ENCODE measurements around the gene VCAN.
A peak's percentile ranks its signal among the peaks of the same experiment; 100 is the strongest.

The VCAN gene

DNA sequence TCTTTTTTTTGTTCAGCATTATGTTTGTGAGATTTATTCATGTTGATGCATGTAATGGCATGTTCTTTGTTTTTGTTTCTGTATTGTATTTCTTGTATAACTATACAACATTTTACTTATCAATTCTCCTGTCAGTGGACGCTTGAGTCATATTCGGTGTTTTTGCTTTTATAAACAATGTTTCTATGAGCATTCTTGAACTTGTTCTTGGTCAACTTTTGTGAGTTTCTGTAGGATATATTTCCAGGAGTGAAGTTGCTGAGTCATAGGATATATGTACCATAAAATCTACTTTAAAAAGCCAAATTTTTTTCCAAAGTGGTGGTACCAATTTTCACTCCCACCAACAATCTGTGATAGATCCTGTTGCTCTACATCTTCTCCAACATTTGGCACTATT is 104.8 kb downstream of the VCAN start:
- peak overlapping the region in 1 of 2 donors; percentile 18 for H3K27ac ChIP-seq
- no peaks in the 10 kb centered on the region for H3K27me3 ChIP-seq
- TF ChIP-seq, protein P1, sequence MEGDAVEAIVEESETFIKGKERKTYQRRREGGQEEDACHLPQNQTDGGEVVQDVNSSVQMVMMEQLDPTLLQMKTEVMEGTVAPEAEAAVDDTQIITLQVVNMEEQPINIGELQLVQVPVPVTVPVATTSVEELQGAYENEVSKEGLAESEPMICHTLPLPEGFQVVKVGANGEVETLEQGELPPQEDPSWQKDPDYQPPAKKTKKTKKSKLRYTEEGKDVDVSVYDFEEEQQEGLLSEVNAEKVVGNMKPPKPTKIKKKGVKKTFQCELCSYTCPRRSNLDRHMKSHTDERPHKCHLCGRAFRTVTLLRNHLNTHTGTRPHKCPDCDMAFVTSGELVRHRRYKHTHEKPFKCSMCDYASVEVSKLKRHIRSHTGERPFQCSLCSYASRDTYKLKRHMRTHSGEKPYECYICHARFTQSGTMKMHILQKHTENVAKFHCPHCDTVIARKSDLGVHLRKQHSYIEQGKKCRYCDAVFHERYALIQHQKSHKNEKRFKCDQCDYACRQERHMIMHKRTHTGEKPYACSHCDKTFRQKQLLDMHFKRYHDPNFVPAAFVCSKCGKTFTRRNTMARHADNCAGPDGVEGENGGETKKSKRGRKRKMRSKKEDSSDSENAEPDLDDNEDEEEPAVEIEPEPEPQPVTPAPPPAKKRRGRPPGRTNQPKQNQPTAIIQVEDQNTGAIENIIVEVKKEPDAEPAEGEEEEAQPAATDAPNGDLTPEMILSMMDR (IDR thresholded peaks at IDR 0.05), result no peak
- H3K4me1 ChIP-seq, result no peaks in the 10 kb centered on the region
- peaks cover 4 to 36% (median 8%) of the 10 kb centered on the region in 3 donors for H3K36me3 ChIP-seq
- intact Hi-C loops (cut with DNase I; ENCODE audit: low total_unique reads), result no loop called here
- H3K4me3 ChIP-seq, result no peak overlapping the region
- no peaks in the 10 kb centered on the region for H3K9me3 ChIP-seq
- DNase-seq, result no peak

DNA sequence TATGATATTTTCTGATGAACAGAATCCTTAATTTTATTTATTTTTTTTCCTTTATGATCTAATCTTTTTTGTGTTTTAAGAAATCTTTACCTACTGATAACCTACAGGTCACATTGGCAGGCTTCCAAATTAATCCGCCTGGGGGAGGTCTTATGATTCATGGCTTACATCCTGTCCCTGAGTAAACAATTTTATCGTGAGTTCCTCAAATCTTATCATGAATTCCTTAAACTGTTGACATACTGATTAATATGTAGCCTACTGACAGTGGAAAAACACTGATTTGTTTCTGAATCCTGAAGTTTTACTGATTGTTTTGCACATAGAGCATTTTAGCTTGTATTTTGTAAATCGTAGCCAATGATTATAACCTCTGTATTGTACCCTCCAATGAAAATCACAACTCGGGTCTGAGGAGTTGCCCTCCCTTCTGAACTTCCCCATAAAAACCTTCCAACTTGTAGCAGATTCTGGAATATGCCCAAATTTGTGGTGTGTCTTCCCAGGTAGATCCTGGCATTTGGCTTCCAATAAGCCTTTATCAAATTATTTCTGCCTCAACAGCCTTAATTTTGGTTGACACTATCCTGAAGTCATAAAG is 105.6 kb downstream of the VCAN start:
- intact Hi-C loops (cut with DNase I; ENCODE audit: low total_unique reads), result no loop called here
- Histone ChIP-seq H3K4me3 (no peak overlapping the region), H3K4me1 (no peaks in the 10 kb centered on the region), H3K27ac (peak overlapping the region in 1 of 2 donors; percentile 18), H3K36me3 (peaks cover 4 to 36% (median 8%) of the 10 kb centered on the region in 3 donors), H3K27me3 (no peaks in the 10 kb centered on the region), H3K9me3 (no peaks in the 10 kb centered on the region)
- TF ChIP-seq, protein P1 (IDR thresholded peaks at IDR 0.05), result no peak
- no peak for DNase-seq

- TF ChIP-seq, protein P1 (IDR thresholded peaks at IDR 0.05), result no peak
- intact Hi-C loops (cut with DNase I; ENCODE audit: low total_unique reads), result no loop called here
- Histone ChIP-seq H3K4me1 (peaks cover 0 to 21% (median 0%) of the 10 kb centered on the region in 4 donors), H3K36me3 (peaks cover 0 to 9% (median 8%) of the 10 kb centered on the region in 3 donors), H3K27me3 (no peaks in the 10 kb centered on the region), H3K4me3 (no peak overlapping the region), H3K27ac (no peak overlapping the region), H3K9me3 (no peaks in the 10 kb centered on the region)
- DNase-seq, result no peak
These were observed 112.3 kb downstream of the VCAN start for GRCh38 chr5:83583859-83584258.

- DNase-seq, result no peak
- no peaks in the 10 kb centered on the region for H3K9me3 ChIP-seq
- intact Hi-C loops (cut with DNase I; ENCODE audit: low total_unique reads), result no loop called here
- H3K27me3 ChIP-seq, result no peaks in the 10 kb centered on the region
- TF ChIP-seq, protein P1 (IDR thresholded peaks at IDR 0.05), result no peak
- H3K4me3 ChIP-seq, result no peak overlapping the region
- H3K4me1 ChIP-seq, result peaks cover 0 to 28% (median 0%) of the 10 kb centered on the region in 4 donors
- H3K27ac ChIP-seq, result no peak overlapping the region
- H3K36me3 ChIP-seq, result no peaks in the 10 kb centered on the region
These were observed 115.6 kb downstream of the VCAN start for GRCh38 chr5:83586874-83587776.

- Histone ChIP-seq H3K4me1 (peaks cover 0 to 20% (median 0%) of the 10 kb centered on the region in 4 donors), H3K9me3 (no peaks in the 10 kb centered on the region), H3K27ac (no peak overlapping the region), H3K27me3 (no peaks in the 10 kb centered on the region), H3K36me3 (no peaks in the 10 kb centered on the region), H3K4me3 (no peak overlapping the region)
- TF ChIP-seq, protein P1 (IDR thresholded peaks at IDR 0.05), result no peak
- no peak for DNase-seq
- intact Hi-C loops (cut with DNase I; ENCODE audit: low total_unique reads), result no loop called here
These were observed 118.2 kb downstream of the VCAN start for GRCh38 chr5:83589786-83590185.
